GM13977 (cell line): Measurements from ENCODE around the gene VPS52.
"Not testable (repeated sequence)": the region's sequence is repeated elsewhere in the genome, so short reads cannot be mapped to it uniquely, and the experiment has no call there.

Experiments
- DNase-seq: peaks from one replicate; pipeline ENCODE4 v3.0.0; 2012; ENCODE audit warnings: low spot score
- in situ Hi-C: fragments of 300-500 bp; cut with MboI; formaldehyde crosslinking; loops from one replicate; pipeline ENCODE4 v1.12.0; 2022; ENCODE audit warnings: low sequenced_read_pairs, low pct_unique_long_range_greater_than_20kb, mixed read lengths, inconsistent platforms; ENCODE audit not compliant: unreplicated experiment
- TF ChIP-seq, protein P1 (sequence below): IDR thresholded peaks from 2 replicates; pipeline ENCODE4 v1.5.1; 2012; ENCODE audit warnings: mild to moderate bottlenecking, control low read depth; ENCODE audit not compliant: insufficient read depth; ENCODE audit errors: extremely low read depth, missing control alignments

The VPS52 gene

GRCh38 chr6:33288921-33289783 lies 17.5 kb upstream of the VPS52 start, which contains the start of the genes PFDN6 and WDR46:
PFDN6 (plus strand) TSS chr6:33289601; CDS start chr6:33289857, 256 bp downstream.
WDR46 (minus strand) TSS chr6:33289239; CDS start chr6:33289170, 69 bp downstream.
- peak; percentile 94 for DNase-seq
- TF ChIP-seq, protein P1, sequence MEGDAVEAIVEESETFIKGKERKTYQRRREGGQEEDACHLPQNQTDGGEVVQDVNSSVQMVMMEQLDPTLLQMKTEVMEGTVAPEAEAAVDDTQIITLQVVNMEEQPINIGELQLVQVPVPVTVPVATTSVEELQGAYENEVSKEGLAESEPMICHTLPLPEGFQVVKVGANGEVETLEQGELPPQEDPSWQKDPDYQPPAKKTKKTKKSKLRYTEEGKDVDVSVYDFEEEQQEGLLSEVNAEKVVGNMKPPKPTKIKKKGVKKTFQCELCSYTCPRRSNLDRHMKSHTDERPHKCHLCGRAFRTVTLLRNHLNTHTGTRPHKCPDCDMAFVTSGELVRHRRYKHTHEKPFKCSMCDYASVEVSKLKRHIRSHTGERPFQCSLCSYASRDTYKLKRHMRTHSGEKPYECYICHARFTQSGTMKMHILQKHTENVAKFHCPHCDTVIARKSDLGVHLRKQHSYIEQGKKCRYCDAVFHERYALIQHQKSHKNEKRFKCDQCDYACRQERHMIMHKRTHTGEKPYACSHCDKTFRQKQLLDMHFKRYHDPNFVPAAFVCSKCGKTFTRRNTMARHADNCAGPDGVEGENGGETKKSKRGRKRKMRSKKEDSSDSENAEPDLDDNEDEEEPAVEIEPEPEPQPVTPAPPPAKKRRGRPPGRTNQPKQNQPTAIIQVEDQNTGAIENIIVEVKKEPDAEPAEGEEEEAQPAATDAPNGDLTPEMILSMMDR: no peak
- in situ Hi-C loops: no loop called here

- TF ChIP-seq, protein P1: no peak
- in situ Hi-C loops: no loop called here
- no peak for DNase-seq
Observed at GRCh38 chr6:33288141-33288920, 16.7 kb upstream of the VPS52 start.

- DNase-seq: no peak
- TF ChIP-seq, protein P1: no peak
- in situ Hi-C loops: no loop called here
Observed at GRCh38 chr6:33286946-33287914, 15.6 kb upstream of the VPS52 start.

GRCh38 chr6:33285214-33285613 lies 13.5 kb upstream of the VPS52 start:
- in situ Hi-C loops, DNase-seq: not testable (repeated sequence)

GRCh38 chr6:33280539-33280938 lies 8.9 kb upstream of the VPS52 start:
- no peak for DNase-seq
- TF ChIP-seq, protein P1: no peak
- in situ Hi-C loops: no loop called here

- TF ChIP-seq, protein P1: peak; percentile 42
- DNase-seq: no peak
- in situ Hi-C loops: no loop called here
Observed at GRCh38 chr6:33279971-33280511, 8.4 kb upstream of the VPS52 start.
